Stimulated activated CD4-positive, alpha-beta T cell treated with anti-CD3 and anti-CD28 coated beads, Interleukin-4, amount 100 ng/mL, for 24 hours (primary cell): ENCODE results near the gene IL6ST.
A peak's percentile ranks its signal among the peaks of the same experiment; 100 is the strongest.
"Not testable (repeated sequence)": the region's sequence is repeated elsewhere in the genome, so short reads cannot be mapped to it uniquely, and the experiment has no call there.

Source experiments
- DNase-seq: peaks from one replicate; pipeline ENCODE4 v3.0.0-alpha.2; 2020

Gene IL6ST

GRCh38 chr5:55960779-55961178 is 34.0 kb downstream of the IL6ST start:
- DNase-seq, result no peak

- no peak for DNase-seq
Observed at GRCh38 chr5:55959208-55959607, 35.6 kb downstream of the IL6ST start.

GRCh38 chr5:55941154-55941553 is 53.6 kb downstream of the IL6ST start:
- DNase-seq, result not testable (repeated sequence)

GRCh38 chr5:55937598-55937997 is 57.2 kb downstream of the IL6ST start:
- not testable (repeated sequence) for DNase-seq

- peak; percentile 83 for DNase-seq
Observed at GRCh38 chr5:55936100-55936693, 58.6 kb downstream of the IL6ST start.

- DNase-seq, result no peak
Observed at GRCh38 chr5:55935371-55935770, 59.4 kb downstream of the IL6ST start.

- DNase-seq, result no peak
Observed at GRCh38 chr5:55934720-55935119, 60.0 kb downstream of the IL6ST start.

DNA sequence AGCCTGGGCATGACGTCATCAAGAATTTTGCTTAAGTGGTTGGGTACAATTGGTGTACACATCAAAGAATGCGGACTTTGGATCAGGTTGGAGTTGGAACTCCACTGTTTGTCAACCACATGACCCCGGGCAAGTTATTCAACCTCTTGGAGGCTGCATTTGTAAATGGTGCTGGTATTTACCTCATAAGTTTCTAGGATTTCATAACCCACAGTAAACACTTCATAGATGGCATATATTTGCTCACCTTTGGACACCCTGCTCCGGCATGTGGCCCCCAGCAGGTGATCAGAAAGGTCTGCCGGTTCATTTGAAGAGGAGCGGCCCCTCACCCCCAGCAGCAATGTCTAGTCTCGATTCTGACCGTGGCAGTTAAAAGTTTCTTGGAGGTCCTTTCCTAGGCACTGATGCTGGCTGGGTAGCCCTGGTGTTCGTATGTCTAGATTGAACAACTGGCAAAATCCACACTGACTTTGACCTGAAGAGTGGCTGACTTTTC is 60.6 kb downstream of the IL6ST start:
- no peak for DNase-seq

GRCh38 chr5:55933377-55934114 is 61.2 kb downstream of the IL6ST start:
- DNase-seq, result no peak

DNA sequence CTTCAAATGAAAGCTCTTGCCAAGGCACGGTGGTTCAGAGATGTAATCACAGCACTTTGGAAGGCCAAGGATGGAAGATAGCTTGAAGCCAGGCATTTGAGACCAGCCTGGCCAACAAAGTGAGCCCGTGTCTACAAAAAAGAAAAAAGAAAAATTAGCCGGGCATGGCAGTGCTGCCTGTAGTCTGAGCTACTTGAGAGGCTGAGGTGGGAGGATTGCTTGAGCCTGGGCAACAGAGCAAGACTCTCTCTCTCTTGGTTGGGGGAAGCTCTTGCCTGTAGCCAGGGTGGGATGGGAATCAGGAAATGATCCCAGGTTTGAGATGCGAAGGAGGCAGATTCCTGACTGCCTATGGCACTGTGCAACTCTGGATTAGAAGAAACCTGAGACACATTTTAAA is 62.1 kb downstream of the IL6ST start:
- no peak for DNase-seq

GRCh38 chr5:55929020-55929799 is 65.6 kb downstream of the IL6ST start:
- DNase-seq, result no peak

- DNase-seq, result no peak
Observed at GRCh38 chr5:55927861-55928655, 66.7 kb downstream of the IL6ST start.

- no peak for DNase-seq
Observed at GRCh38 chr5:55926476-55926875, 68.3 kb downstream of the IL6ST start.

- DNase-seq, result no peak
Observed at GRCh38 chr5:55925712-55926111, 69.1 kb downstream of the IL6ST start.

DNA sequence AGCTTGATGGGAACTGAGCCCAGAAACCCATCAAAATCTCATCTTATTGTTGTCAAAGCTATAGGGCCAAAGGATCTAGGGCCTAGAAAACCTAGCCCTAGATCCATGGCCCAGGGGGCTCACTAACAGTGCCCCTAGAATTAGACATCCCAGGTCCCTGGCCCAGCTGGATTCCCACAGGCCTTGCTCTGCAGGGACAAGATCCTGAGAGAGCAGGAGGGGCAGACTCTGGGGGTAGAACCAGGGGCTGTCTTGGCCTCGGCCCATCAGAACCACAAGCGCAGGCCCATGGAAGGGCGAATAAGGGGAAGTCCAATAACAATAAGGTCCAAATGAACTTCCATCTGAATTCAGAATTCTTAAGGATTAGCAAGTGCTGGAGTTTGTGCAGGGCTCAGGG is 69.6 kb downstream of the IL6ST start:
- DNase-seq, result no peak

- DNase-seq, result no peak
Observed at GRCh38 chr5:55924744-55925143, 70.0 kb downstream of the IL6ST start.

DNA sequence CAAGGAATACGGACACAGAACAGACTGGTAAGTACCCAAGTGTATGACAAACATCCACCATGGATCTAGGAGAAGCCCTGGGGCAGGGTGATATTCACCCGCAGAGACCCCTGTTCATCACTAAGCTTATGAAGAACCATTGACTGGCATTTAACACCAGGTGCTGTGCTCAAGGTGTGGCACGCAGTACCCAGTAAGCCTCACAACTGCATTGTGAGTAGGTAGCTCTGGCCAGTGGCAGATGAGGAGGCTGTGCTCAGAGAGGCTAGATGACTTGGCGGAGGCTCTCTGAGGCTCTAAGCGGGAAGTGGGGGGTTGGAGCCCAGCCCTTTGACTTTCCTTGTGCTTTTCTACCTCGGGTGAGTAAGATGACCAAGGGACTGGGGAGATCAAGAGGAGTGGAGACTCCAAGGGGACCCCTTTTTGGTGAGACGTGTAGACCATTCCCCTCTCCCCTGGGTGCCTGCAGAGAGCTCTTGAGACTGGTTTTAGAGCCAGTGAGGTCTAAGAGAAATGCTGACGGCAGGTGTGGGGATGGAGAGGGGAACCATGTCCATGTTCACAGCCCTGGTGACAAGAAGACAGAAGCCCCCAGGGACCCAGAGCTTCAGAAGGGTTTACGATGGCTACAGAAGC is 70.8 kb downstream of the IL6ST start:
- DNase-seq, result no peak

DNA sequence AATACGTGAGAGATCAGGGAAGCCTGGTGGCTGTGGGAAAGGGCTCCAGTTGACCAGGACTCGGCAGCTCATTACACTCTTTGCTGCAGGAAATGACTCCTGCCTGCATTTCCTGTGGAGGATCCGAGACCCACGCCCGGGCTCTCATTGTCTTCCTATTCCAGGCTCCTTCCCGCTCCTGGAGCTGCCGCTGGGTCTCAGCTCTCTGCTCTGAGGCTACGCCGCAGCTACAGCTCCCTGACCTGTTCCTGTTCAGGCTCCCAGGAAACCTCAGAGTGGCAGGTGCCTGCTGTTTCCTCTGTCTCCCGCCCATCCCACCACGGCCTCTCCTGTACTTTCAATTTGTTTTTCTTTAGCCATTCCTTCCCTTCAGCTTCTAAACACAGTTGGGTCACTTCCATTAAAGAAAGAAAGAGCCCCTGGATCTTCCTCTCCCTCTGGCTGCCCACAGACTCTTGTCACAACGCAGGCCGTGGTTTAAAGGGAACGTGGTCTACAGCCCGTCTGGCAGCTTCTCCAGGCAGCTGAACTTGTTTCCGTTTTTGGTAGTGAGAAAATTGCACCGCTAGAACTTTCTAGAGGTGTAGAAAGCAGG is 71.5 kb downstream of the IL6ST start:
- no peak for DNase-seq

DNA sequence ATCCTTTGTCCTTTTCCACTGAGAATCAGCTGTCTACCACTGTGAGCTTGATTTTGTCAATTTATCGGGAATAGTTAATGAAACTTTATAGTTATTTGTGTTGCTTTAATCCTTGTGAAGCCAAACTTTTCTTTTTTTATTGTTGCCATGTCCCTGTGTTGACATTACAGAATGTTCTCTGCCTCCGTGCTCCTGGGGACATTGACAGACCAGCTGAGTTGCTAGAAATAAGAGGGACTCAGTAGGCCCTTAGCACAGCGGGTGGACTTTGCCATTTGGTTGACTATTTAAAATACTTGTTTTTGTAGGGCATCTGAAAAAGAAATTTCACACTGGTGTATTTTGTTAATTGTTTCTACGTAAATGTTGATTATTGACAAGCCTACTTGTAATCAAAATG is 73.1 kb downstream of the IL6ST start:
- no peak for DNase-seq

DNA sequence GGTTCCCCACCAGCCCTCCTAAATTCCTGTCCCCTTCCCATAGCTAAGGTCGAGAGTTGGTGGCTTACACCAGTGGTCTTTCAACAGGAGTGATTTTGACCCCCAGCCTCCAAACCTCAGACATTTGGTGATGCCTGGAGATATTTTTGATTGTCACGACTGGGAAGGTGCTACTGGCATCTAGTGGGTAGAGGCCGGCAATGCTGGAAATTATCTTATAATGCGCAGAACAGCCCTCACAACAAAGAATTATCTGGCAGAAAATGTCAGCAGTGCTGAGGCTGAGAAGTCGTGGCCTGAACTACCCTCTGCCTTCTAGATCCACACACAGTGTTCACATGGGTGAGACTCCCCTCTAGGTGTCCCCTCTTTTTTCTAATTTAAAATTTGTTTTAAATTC is 74.0 kb downstream of the IL6ST start:
- no peak for DNase-seq

- DNase-seq, result no peak
Observed at GRCh38 chr5:55919625-55920024, 75.1 kb downstream of the IL6ST start.
